ENCODE measurements around the gene CENPF.
"Not testable (repeated sequence)": the region's sequence is repeated elsewhere in the genome, so short reads cannot be mapped to it uniquely, and the experiment has no call there.

The CENPF gene

DNA sequence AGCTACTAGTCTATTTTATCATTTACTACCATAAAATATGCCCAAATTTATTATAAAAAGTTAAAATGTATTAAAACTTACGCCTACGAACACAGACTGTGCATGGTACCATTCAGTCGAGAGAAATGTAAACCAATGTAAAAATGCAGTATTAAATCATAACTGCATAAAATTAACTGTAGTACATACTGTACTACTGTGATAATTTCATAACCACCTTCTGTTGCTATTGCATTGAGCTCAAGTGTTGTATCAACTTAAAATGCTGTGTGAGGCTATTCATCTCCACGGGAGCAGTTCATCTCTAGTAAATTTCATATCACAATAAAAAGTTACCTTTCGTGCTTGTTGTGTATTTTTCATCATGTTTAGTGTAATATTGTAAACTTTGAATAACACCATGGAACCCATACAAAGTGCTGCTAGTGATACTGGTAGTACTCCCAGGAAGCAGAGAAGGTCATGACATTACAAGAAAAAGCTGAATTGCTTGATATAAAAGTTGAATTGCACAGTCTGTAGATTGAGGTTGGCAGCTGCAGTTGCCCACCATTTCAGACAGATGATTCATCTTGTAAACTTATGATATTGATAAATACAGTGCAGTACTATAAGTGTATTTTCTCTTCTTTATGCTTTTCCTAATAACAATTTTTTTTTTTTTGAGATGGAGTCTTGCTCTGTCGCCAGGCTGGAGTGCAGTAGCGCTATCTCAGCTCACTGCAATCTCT, 19.0 kb upstream of the CENPF start:
- DNase-seq, result no peak

DNA sequence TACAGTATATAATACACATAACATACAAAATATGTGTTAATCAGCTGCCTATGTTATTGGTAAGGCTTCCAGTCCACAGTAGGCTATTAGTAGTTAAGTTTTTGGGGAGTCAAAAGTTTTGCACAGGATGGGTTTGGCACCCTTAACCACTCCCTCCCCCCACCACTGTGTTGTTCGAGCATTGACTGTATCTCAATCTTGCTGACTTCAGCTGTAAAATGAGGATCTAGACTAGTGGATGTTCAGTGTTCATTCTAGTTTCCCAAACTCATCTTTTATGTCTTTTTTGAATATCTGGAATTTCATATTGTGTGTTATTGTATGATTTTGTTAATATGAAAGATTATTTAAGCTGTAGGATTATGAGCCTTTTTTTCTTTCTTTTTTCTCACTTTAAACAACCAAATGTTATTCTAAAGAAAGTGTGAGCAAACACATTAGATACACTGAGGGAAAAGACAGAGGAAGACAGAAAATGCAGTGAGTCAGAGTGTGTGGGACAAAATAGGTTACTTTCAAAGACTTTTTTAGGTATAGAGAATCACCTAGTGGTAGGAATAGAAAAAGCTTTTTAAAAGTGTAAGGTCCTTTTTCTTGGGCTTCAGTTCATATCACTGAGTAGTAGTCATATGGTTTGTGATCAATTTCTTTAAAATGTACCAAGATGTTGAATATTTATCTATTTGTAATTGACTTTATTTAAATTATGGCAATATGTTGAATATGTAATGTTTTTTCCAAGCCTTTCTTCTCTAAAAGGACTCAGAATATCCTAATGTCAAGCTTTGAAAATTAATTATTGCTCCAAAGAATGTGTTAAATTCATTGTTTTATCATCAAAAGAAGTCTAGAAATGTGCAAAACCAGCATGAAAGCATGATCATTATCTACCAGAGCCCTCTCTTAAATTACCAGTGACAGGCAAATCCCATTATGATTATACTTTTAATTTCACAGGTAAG, 17.9 kb upstream of the CENPF start:
- no peak for DNase-seq

DNA sequence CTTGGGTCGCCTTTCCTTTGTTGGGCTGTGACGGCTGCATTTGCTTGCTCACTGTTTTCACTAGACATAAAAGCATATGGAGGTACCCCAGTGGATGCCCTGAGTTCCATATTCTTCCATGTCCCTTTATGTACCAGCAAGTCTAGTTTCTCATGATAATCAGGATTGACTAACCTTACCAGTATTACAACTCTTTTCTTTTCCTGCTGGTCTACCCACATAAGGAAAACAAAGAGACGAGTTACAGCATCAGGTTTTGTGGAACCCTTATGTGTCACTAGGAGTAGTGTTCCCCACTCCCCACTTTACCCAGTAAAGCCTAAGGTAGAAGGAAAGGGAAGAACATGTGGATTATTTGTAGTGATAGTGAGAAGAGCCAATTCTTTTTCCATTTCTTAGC, 16.4 kb upstream of the CENPF start:
- no peak for DNase-seq

DNA sequence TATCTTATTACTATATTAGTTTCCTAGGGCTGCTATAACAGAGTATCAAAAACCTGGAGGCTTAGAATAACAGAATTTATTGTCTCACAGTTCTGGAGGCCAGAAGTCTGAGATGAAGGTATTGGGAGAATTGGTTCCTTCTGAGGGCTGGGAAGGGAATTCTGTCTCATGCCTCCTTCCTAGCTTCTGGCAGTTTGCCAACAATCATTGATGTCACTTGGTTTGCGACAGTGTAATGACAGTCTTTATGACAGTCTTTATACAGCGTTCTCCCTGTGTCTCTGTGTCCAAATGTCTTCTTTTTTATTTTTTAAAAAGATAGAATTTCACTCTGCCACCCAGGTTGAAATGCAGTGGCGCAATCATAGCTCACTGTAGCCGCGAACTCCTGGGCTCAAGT, 15.8 kb upstream of the CENPF start:
- no peak for DNase-seq

DNA sequence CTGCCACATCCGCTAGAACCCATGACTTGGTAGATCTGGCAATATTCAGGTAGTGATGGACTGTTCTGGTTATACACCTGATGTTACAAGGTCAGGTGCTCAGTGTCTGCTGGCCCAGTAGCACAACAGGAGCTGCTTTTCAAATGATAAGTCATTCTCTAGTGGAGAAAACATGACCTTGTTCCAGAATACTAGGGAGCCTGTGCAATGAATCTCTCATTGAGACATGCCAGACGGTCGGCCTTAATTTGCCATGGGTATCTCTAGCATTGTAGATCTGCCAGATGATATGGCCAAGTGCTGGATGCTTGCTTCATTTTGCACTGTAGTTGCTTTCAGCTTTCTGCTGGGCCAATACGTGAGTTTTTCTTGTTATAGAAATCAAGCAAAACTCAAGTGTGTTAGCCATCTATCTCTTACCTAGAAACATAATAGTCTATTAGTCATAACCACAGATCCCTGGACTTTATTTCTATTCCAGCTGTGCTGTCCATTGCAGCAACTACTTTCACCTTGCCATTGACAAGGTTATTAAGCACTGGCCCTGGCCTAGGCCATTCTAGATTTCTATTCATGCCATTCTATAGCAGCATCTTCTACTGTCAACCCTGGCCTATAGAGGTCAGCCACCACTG, 13.9 kb upstream of the CENPF start:
- DNase-seq, result no peak

DNA sequence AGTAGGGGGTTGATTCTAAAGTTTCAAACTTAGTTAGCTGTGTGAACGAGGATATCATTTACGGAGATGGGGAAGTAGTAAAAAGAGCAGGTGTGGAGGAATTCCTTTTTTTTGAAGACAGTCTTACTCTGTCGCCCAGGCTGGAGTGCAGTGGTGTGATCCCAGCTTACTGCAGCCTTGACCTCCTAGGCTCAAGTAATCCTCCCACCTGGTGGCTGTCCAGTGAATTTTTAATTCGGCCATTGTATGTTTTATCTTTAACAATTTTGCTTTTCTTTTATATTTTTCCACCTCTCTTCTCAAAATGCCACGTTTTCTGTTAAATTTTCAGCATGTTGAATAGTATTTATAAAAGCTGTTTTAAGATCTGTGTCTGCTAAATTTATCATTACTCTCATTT, 12.3 kb upstream of the CENPF start:
- DNase-seq, result no peak

DNA sequence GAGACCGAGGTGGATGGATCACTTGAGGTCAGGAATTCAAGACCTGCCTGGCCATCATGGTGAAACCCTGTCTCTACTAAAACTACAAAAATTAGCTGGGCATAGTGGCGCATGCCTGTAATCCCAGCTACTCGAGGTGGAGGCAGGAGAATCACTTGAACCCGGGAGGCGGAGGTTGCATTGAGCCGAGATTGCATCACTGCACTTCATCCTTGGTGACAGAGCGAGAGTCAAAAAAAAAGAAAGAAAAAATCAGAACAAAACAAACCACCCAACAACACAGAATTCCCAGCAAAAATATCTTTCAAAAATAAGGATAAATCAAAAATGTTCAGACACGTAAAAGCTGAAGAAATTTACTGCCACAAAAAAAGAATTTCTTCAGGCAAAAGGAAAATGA, 11.1 kb upstream of the CENPF start:
- not testable (repeated sequence) for DNase-seq

DNA sequence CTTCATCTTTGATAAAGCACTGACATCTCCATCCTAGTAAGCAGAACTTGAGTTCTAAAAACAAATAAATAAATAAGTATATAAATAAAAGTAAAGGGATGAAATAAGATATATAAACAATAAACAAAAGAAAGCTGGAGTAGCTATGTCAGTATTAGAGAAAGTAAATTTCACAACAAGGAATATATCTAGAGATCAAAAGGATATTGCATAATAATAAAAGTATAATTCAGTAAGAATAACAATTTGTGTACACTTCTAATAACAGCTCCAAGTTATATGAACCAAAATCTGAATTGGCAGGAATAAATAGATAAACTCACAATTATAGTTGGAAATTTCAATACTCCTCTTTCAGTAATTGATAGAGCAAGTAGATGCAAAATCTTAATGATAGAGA, 9.8 kb upstream of the CENPF start:
- DNase-seq, result no peak

DNA sequence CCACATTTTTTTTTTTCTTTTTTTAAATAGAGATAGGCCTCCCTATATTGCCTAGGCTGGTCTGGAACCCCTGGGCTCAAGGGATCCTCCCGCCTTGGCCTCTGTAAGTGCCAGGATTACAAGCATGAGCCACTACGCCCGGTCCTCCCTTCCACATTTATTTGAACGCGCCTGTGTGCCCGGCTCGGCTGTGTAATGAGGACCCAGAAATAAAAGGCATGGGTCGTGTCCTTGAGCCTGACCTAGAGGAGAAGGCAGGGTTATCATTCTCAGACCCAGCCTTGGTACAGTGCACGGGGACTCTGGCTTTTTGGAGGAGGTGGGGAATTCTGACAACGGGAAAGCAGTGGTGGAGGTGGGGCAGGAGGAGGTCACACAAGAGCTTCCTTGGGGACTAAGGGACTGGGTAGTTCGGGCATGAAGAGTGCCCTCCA, 841 bp downstream of the CENPF start:
- no peak for DNase-seq

DNA sequence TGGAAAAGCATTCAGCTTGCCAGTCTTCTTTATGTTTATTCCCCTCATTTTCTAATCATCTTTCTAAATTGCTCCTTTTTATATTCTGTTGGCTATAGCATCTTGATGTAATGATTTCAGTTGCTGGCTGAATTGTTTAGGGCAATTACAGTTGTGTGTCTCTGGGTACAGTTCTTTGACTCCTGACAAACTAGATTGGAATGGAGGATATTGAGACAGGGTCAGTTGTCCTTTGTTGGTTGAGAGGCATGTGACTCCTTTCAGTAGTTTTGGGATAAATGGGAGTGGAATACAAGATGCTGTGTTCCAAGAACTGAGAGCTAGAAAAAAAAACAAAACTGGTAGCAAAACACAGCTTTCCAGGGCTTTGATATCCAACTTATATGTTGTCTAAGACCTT, 1.5 kb downstream of the CENPF start:
- DNase-seq, result no peak

DNA sequence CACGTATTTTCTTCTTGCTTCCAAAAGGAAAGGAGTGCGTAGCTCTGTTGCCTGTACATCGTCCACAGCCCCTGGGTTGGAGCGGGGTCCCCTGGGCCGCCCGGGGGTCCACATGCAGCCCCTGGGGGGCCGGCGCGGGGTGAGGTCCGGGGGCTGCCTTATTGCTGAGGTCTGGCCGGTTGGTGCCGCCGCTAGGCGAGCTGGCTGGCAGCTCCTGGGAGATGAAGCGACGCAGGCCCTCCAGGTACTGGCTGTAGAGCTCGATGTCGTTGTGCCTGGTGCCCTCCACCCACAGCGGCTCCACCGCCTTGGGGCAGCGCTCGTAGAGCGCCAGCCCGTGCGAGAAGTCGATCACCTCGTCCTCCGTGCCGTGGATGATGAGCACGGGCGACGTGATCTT, 2.5 kb downstream of the CENPF start:
- DNase-seq, result not testable (repeated sequence)

DNA sequence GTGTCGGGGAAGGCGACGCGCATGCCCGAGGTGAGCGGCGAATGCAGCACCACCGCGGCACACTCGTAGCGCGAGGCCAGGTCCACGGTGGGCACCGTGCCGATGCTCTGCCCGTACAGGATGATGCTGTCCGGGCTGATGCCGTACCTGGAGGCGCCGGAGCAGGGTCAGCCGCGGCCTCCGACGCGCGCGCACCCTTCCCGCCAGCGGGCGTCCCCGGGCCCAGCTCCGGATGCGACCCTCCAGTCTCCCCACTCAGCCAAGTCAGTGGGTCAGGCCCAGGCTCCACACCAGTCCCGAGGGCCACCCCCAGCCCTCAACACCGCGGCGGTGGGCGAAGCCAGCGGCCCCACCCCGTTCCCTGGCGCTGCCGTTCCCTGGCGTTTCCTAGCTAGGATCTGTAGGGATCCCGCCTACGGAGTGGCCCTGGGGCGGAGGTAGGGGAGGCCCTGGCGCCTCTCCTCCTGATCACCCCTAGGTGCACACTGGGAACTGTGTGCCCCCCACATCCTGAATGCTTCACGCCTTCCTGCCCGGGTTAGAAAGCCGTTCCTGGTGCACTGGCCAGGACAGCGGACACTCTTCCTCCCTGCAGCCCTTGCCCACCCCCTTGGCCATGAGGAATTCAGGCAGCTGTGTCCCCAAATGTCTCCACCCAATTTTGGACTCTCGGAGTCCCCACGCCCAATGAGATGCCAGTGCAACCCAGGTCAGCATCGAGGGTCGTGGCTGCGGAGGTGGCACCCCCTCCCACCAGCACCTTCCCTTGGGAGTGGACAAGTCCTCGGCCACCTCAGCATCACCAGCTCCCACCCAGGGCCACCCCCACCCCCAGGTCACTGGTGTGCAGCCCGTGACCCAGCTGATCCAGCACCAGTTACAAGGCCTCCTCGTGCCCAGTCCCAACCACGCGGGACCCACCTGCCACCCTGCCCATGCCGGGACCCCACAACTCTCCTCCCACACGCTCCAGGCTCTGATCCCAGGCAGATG, 3.2 kb downstream of the CENPF start:
- DNase-seq, result not testable (repeated sequence)

DNA sequence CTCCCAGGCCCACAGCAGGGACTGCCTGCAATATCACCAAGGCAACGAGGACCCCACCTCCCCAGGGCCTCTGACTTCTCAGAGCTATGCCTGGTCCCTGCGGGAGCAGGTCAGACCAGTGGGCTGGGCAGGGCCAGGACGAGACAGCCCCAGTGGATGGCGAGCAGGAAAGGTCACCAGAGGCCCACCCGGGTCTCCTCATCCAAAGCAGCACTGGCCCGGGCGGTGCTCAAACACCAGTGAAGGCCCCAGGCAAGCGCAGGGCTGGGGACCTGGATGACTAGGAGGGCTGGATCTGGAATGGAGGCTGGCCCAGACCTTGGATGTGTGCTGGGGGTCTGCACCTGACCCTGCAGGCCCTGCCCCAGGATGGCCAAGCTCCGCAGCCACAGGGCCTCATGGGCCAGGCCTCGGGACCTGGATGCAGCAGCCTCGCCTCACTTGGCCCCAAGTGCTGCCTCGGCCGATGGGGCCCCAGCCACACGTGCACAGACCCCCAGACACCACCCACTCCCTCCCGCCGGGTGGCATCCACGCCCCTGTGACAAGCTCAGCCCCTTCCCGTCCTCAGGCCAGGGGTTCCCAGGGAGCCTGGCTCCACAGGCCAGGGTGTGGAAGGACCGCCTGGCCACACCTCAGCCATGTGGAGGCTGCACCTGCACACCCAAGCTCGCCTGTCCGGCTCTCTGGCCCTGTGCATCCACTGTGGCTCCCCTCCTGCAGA, 4.7 kb downstream of the CENPF start:
- DNase-seq, result not testable (repeated sequence)

DNA sequence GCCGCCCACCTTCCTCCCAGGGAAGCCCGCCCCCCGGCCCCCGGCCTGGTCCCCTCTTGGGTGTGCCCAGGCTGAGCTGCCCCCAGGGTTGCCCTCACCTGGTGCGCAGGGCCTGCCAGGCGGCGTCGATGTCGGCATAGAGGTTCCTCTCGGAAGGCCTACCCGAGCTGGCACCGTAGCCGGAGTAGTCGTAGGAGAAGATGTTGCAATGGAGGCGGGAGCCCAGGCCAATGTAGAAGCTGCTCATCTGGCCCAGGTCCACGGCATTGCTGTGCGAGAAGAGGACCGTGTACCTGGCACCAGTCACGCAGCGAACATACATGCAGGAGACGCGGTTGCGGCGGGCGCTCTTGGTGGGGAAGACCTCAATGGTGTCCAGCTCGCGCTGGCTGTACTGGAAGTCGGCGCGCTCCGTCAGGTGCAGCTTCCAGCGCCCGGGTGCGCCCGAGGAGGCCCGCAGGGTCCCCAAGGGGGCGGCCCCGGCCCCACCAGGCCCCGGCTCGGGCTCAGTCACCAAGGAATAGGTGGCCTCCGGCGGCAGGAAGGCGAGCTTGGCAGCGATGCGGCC, 5.3 kb downstream of the CENPF start:
- not testable (repeated sequence) for DNase-seq

DNA sequence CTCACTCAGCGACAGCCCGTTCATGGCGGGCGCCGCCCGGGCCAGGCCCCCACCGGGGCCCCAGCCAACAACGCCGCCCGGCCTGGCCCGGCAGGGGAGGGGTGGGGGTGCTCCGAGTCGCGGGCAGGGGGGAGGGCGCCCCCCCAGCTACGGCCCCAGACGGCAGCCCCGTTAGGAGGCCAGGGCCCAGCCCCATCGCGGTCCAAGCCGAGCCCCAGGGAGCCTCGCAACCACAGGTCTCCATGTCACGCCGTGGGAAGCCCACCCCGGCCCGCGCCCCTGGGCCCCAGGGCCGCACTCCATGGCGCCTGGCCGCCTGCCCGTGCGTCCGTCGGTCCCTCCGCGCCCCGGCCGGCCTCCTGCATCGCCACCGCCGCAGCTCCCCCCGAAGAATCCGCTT, 5.8 kb downstream of the CENPF start:
- not testable (repeated sequence) for DNase-seq

DNA sequence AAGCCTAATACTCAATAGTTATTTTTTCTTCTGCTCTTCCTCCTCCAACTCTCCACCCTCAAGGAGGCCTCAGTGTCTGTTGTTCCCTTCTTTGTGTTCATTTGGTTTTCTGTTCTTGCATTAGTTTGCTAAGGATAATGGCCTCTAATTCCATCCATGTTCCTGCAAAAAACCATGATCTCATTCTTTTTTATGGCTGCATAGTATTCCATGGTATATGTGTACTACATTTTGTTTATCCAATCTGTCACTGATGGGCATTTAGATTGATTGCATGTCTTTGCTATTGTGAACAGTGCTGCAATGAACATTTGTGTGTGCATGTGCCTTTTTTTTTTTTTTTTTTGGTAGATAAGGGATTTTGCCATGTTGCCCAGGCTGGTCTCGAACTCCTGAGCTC, 6.7 kb downstream of the CENPF start:
- DNase-seq, result no peak

DNA sequence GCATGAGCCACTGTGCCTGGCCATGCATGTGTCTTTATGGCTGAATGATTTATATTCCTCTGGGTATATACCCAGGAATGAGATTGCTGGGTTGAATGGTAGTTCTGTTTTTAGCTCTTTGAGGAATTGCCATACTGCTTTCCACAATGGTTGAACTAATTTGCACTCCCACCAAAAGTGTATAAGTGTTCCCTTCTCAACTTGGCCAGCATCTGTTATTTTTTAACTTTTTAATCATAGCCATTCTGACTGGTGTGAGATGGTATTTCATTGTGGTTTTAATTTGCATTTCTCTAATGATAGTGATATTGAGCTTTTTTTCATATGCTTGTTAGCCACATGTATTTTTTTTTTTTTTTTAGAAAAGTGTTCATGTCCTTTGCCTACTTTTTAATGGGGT, 7.1 kb downstream of the CENPF start:
- not testable (repeated sequence) for DNase-seq

DNA sequence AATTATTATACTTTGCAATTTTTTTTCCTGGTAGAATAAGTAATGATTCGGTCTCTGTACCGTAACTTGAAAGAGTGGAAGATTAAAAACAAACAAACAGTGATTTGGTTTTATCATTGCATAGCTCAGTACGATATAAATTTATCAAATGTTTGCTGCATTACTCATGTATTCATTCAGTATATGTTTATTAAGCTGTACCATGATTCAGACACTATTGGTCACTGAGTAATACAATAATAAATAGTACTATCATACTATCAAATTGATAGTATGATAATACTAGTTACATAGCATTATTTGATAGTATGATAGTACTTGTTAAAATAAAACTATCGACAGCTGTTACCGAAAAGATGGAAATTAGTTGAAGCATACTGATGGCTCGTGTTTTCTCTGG, 12.1 kb downstream of the CENPF start:
- no peak for DNase-seq

DNA sequence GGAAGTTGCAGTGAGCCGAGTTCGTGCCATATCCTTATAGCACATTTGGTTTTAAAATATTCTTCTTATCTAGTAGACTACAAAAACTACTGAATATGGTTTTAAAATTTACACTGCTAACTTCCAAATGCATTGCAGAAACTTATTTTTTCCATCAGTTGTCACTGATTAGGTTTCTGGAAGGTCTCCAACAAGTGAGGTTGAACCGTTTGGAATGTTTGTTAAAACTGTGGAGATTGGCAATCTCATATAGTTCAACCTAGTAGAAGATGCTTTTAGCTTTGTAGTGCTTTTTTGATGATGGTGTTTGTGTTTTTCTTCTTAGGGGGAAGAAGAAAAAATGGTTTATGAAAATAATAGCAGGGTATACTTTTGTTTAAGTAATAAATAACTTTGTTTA, 12.9 kb downstream of the CENPF start:
- DNase-seq, result no peak

DNA sequence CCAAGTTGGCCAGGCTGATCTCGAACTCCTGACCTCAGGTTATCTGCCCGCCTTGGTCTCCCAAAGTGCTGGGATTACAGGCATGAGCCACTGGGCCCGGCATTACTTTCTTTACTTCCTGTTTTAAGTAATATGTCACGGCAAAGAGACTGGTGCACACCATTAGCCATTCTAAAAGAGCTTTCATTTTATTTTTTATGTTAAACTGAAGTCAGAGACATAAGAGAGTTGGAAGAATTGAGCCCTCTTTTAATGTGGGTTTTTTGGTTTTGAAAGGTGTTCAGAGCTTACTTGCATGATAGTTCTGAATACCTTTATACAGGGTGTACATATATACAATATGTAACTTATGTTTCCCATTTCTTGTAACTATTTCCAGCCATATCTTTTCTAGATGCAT, 14.3 kb downstream of the CENPF start:
- DNase-seq, result no peak

DNA sequence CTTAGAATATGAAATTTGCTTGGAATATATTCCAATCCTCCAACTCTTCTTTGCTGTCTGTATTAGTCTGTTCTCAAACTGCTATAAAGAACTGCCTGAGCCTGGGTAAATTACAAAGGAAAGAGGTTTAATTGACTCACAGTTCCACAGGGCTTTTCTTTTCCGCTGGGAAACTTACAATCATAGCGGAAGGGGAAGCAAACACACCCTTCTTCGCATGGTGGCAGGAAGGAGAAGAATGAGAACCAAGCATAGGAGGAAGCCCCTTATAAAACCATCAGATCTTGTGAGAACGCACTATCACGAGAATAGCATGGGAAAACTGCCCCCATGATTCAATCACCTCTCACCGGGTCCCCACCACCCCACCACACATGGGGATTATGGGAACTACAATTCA, 14.8 kb downstream of the CENPF start:
- DNase-seq, result no peak
